Testis (tissue), 2 donors: ENCODE results near the gene ZDHHC24.

Experiments
- POLR2A ChIP-seq: fragments of 450-650 bp; IDR thresholded peaks from one replicate; pipeline ENCODE4 v1.6.1; 2017; ENCODE audit warnings: antibody characterized with exemption, mild to moderate bottlenecking, moderate library complexity
- TF ChIP-seq, protein P1 (sequence below), 3 experiments: fragments of 450-650 bp in 2 of 3; fragments of 200-600 bp in 1 of 3; sonication (generic) in 1 of 3; IDR thresholded peaks; one replicate each; pipeline ENCODE4 v1.5.1; 2016 to 2019; ENCODE audit warnings: antibody characterized with exemption in 3 of 3, mild to moderate bottlenecking in 2 of 3, moderate library complexity in 1 of 3

DNA sequence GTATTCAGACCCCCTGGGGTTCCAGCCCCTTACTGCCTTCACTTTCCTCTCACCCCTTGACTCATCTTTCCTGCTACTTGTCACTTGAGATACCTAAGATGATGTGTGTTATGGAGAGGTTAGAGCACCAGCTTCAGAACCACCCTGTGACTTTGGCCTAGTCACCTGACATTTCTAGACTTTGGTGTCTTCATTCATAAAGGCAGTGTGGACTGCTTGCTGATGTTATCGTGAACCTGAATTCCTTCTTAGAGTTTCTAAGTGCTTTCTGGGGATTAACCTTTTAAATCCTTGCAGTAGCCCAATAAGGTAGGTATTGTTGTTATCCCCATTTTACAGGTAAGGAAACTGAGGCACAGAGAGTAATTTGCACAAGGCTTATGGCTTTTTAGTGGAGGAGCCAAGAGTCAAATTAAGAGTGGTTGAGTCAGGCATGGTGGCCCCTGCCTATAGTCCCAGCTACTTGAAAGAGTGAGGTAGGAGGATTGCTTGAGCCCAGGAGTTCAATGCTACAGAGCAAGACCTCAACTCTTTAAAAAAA is 40.5 kb downstream of the ZDHHC24 start:
- no peak for TF ChIP-seq POLR2A
- TF ChIP-seq, protein P1, sequence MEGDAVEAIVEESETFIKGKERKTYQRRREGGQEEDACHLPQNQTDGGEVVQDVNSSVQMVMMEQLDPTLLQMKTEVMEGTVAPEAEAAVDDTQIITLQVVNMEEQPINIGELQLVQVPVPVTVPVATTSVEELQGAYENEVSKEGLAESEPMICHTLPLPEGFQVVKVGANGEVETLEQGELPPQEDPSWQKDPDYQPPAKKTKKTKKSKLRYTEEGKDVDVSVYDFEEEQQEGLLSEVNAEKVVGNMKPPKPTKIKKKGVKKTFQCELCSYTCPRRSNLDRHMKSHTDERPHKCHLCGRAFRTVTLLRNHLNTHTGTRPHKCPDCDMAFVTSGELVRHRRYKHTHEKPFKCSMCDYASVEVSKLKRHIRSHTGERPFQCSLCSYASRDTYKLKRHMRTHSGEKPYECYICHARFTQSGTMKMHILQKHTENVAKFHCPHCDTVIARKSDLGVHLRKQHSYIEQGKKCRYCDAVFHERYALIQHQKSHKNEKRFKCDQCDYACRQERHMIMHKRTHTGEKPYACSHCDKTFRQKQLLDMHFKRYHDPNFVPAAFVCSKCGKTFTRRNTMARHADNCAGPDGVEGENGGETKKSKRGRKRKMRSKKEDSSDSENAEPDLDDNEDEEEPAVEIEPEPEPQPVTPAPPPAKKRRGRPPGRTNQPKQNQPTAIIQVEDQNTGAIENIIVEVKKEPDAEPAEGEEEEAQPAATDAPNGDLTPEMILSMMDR (IDR thresholded peaks at IDR 0.05), result no peak
